ENCODE data around the gene MYO1C.
"Not testable (repeated sequence)": the region's sequence is repeated elsewhere in the genome, so short reads cannot be mapped to it uniquely, and the experiment has no call there.

The MYO1C gene

DNA sequence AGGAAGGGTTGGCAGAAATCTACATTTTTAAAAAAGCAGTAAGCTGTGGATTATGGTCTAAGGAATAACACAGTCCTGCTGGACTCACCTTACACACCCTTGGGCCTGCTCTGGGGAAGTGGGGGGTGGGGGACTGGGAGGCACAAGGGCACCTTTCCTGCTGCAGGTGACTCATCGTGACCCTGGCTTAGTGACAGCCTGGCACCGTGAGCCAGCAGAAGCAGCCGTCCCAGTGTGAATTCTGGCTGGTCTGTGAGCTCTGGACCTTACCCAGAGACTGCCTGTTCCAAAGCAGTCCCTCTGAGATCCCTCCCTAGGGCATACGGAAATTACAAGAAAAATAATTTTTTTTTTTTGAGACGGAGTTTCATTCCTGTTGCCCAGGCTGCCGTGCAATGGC, 32.3 kb downstream of the MYO1C start:
- no peak for DNase-seq

DNA sequence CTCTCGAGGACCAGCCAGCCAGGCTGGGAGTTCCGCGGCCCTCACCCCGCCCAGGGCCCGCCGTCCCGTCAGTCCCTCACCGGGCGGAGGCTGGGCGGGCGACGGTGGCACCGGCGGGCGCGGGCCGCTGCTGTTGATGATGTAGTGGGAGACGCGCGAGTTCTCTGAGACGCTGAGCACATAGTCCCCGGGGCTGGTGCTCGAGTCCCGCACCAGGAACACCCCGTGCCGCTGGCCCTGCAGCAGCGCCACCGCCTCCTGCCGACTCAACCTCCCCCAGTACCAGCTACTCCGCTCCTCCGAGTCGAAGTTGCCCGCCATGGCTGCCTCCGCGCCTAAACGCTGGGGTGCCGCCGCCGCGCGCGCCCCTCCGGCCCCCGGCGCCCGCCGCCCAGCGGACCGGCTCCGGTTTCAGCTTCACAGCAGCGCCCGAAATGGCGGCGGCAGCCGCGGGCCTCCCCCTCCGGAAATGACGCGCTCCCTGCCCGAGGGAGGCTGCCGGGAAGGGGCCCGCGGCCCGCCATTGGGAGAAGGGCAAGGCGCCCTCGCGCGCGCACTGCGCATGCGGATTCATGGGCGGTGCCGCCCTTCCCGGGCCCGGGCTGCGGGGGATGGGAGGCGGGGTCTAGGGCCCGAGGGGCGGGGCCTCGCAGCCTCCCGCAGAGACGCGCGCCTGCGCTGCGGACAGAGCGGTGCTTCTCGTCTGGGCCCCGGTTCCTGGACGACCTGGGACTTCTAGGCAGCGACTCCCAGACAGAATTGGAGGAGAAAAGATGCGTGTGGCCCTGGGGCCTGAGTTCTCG, 36.5 kb downstream of the MYO1C start, which contains the start of gene CRK:
TSS of gene CRK (minus strand) at position 436 of the 803 bp plus-strand sequence. CDS start at position 321, 115 bp downstream.
- DNase-seq: peak; percentile 94

DNA sequence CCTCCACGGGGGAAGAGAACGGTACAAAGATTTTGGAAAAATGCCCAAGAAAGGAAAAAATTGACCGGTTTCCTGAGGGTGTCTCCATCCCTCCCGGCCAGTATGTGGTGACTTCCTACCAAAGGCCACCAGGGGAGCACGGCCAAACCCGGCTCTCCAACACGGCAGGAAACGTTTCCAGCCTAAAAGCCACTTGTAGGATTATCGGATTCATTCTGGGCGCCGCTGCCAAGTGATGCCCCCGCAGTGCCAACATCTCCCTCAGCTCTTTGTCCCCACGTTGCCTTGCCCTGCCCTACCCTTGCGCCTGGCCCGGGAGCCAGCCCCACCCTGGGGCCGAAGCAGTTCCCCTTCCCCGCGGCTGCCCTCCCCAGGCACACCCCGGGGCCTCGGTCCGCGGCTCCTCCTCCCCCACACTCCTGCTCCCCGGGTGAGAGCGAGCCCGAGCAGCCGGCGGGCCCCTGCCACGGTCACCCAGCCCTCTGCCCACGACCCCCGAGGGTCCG, 37.1 kb downstream of the MYO1C start:
- DNase-seq: peak; percentile 55

DNA sequence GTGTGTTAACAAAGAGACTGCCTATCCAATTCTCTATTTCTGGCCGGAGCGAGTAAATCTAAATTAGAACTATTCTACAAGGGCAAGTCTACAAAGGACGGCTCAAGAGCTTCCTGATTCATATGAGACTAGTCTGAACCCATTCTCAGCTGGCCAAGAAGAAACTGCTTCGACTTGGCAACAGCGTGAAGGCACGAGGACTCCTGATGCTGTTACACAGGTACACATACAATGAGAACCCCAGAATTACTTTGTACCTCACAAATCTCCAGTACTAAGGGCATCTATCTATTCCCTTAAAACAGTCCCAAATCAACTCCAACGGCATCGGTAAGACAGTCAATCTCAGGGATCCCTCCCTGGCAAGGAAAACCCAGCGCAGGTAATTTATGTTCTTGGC, 37.9 kb downstream of the MYO1C start:
- no peak for DNase-seq

DNA sequence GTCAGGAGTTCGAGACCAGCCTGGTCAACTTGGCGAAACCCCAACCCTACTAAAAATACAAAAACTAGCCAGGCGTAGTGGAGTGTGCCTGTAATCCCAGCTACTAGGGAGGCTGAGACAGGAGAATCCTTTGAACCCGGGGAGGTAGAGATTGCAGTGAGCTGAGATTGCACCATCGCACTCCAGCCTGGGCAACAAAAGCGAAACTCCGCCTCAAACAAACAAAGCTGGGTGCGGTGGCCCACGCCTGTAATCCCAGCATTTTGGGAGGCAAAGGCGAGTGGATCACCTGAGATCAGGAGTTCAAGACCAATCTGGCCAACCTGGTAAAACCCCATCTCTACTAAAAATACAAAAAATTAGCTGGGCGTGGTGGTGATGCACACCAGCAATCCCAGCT, 38.8 kb downstream of the MYO1C start:
- DNase-seq: not testable (repeated sequence)

DNA sequence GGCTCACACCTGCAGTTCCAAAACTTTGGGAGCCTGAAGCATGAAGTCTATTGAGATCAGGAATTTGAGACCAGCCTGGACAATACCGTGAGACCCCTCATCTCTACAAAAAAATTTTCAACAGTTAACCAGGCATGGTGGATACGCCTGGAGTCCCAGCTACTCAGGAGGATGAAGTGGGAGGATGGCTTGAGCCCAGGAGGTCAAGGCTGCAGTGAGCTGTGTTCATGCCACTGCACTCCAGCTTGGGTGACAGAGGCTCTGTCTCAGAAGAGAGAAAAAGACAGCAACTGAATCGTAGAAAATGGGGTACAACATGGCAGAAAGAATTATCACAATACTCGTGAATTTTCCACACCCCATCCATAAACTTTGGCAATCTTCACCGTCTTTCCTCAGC, 39.6 kb downstream of the MYO1C start:
- no peak for DNase-seq

DNA sequence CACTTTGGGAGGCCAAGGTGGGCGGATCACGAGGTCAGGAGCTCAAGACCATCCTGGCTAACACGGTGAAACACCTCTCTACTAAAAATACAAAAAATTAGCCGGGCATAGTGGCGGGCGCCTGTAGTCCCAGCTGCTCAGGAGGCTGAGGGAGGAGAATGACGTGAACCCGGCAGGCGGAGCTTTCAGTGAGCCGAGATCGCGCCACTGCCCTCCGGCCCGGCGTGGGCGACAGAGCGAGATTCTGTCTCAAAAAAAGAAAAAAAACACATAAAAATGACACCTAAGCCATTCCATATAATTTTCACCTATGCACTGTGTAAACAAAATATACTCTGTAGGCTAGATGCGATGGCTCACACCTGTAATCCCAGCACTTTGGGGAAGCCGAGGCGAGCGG, 42.2 kb downstream of the MYO1C start:
- DNase-seq: not testable (repeated sequence)

DNA sequence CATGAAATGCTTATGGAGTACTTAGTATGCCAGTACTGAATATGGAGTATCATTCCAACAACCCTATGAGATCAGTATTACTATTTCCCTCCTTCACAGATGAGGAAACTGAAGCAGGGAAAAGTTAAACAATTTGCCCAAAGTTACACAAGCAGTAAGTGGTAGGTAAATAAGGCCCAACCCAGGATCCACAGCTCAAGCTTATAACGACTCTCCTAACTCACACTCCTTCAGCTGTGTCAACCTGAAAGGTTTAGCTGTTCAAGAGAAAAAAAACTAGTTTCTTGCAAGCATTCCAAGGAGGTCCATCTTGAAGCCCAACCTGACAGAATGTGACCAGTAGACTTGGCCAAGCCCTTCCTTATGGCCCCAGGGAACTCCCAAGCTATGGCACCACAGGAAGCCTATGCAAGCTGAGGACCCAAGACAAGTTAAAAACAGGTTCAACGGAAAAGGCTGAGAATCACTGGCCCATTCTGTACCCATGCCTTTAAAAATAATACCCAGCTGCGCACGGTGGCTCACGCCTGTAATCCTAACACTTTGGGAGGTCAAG, 43.0 kb downstream of the MYO1C start:
- no peak for DNase-seq

DNA sequence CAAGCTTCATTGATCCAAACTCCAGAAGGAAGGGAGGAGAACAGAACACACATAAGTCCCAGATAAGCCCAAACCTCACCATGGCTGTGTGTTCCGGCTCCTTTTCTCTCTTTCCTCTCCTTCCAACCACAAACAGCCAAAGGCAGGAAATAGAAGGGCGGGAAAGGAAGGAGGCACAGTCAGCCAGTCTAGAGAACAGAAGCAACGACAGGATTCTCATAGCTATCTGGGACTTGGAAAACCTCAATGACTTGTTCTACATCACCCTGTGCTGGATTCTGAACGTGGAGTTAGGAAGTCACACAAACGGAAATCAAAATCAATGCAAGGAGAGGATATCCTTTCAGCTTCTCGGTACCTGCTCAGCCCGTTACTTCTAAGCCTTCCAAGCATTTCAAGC, 45.4 kb downstream of the MYO1C start:
- no peak for DNase-seq

DNA sequence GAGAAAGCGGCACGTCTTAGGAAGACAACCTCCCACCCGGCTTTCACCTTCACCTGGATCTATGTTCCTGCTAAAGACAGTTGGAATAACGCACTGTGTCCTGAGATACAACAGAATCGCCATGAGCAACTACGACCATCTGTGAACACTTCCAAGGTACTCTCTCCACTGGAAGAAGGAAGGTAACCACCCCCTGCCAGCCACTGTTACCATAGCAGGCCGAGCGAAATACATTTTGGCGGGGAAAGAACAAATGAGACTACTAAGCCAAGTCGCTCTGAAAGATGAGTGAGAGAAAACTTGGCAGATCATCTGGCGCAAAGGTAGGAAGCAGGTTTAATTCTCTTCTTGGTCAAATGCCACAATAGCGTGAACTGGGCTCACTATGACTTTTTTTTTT, 46.3 kb downstream of the MYO1C start:
- no peak for DNase-seq

DNA sequence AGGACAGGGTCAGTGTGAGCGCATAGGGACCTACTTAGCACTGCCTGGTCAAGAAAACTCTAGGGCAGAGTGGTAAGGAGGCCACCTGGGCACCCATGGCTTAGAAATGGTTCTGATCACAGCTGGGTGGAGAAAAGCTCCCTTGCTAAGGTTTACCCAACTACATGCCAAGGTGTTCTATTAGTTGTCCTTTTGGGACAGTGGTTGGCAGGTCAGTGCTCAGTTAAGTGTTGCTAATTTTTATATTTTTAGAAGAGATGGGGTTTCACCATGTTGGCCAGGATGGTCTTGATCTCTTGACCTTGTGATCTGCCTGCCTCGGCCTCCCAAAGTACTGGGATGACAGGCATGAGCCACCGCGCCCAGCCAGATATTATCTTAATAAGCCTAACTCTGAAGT, 46.8 kb downstream of the MYO1C start:
- DNase-seq: not testable (repeated sequence)

DNA sequence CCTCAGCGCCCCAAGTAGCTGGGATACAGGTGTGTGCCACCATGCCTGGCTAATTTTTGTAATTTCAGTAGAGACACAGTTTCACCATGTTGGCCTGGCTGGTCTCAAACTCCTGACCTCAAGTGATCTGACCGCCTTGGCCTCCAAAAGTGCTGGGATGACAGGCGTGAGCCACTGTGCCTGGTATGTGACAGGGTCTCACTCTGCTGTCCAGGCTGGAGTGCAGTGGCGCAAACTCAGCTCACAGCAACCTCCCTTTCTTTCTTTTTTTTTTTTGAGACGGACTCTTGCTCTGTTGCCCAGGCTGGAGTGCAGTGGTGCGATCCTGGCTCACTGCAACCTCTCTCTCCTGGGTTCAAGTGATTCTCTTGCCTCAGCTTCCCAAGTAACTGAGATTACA, 49.8 kb downstream of the MYO1C start:
- not testable (repeated sequence) for DNase-seq

DNA sequence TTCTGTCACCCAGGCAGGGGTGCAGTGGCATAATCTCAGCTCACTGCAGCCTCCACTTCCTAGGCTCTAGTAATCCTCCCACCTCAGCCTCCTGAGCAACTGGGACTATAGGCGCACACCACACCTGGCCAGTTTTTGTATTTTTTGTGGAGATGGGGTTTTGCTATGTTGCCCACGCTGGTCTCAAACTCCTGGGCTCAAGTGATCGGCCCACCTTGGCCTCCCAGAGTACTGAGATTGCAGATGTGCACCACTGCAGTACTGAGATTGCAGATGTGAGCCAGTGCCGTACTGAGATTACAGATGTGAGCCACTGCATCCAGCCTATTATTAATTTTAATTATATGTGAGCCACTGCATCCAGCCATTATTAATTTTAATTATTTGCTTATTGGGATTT, 50.3 kb downstream of the MYO1C start:
- DNase-seq: no peak

DNA sequence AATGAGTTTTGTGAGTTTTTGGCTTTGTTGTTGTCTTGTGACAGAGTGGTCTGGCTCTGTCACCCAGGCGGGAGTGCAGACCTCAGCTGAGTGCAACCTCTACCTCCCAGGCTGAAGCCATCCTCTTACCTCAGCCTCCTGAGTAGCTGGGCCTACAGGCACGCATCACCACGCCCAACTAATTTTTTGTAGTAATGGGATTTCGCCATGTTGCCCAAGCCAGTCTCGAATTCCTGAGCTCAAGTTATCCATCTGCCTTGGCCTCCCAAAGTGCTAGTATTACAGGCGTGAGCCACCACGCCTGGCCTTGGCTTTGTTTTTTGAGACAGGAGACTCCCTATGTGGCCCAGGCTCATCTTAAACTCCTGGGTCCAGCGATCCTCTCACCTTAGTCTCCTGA, 51.6 kb downstream of the MYO1C start:
- DNase-seq: no peak

DNA sequence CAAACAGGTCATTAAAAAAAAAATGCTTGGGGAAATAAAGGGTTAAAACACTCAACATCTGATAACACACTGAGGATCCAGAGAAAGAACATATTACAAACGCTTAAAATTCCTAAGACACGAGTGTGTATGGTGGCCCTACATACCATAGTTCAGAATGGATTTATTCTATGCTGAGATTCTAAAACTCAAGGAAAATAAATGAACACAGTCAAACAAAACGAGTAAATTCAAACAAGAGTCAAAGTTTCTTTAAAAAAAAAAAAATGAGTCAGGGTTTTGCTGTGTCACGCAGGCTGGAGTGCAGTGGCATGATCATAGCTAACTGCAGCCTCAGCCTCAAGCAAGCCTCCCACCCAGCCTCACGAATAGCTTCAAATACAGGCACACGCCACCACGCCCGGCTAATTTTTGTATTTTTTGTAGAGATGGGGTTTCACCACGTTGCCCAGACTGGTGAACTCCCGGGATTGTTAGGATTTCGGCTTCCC, 53.8 kb downstream of the MYO1C start:
- DNase-seq: no peak

DNA sequence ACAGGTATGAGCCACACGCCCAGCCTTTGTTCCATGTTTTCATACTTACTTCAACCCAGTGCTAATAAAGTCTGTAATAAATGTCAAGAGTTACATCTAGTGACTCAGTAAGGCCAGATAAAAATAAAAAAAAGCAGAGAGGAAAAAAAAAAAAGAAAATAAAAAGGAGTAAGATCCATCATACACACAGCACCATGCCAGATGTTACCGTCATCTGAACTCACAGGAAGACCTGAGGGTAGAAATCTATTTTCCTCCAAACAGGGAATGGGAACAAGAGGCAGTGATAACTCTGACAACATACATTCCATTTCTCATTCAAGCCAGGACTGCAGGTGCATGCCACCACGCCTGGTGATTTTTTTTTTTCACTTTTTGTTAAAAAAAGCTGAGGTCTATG, 57.2 kb downstream of the MYO1C start:
- no peak for DNase-seq

DNA sequence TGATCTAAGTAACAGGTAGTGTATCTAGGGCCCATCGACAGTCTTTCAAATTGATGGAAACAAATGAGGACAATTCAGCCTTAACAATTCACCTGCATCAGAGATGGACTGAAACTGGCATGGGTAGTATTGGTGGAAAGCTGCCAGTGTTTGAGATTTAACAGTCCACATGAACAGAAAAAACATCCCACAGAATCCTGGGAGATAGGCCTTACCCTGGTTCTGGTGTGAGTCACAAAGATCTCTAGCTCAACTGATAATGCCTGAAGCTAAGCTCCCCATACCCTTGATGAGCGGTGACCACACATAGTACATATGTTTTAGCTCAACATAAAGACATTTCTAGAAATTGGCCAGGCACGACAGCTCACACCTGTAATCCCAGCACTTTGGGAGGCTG, 58.3 kb downstream of the MYO1C start:
- DNase-seq: no peak

DNA sequence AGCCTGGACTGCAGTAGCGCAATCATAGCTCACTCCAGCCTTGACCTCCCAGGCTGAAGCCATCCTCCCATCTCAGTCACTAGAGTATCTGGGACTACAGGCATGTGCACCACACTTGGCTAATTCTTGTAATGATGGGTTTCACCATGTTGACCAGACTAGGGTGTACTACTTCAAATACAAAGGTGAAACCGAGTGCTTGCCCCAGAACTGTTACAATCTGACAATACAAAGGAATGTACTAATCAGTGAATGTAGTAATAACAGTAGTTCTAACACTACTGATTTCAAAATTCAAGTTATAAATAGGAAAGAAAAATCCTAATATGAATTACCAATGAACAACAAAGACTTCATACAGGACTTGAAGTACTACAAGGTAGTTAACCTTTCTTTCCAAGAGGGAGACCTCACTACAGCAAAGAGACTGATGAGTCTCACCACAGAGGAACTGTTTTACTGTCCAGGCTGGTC, 60.8 kb downstream of the MYO1C start:
- no peak for DNase-seq

DNA sequence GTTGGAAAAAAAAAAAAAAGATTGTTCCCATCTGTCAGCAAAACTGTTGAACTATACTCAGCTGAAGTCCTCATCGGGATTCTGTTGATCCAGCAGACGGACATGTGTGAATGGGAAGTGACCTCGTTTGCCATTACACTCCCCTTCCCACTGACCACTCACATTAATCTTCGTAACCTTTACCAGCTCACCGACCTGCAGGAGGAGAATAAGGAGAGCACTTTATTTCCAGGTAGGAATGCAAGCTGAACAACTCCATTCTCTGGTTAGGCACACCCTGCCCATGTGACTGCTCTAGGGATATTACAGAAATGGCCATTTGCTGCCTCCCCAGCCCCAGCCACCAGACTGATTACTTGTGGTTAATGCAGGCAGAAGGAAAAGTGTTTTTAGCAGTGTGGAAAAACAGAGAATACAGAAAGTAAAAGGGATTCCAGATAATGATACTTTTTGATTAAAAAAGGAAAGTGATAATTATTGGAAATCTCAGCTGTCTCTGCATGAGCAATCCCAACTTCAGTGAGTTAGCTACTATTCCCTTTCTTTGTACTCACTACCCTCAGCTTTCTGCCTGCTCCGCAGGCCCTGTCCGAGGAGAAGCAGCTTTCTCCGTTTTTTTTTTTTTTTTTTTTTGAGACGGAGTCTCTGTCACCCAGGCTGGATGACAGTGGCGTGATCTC, 68.9 kb downstream of the MYO1C start:
- DNase-seq: no peak

DNA sequence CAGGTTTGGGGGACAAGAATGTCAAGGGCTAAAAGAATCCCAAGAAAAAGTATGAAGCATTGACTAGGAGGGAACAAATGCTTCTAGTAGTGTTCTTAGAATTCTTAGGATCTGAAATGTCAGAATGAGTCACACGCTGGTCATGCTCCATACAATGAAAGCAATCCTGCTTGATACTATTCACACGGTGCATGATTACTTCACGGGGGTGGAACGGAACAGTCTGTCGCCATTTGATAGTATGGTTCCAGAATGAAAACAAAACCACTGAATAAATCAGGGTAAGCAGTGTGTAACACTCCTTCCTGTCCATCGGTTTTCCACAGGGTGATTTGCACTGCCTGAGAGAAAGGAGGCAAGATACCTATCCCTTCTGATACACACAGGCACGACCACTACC, 69.6 kb downstream of the MYO1C start:
- no peak for DNase-seq

DNA sequence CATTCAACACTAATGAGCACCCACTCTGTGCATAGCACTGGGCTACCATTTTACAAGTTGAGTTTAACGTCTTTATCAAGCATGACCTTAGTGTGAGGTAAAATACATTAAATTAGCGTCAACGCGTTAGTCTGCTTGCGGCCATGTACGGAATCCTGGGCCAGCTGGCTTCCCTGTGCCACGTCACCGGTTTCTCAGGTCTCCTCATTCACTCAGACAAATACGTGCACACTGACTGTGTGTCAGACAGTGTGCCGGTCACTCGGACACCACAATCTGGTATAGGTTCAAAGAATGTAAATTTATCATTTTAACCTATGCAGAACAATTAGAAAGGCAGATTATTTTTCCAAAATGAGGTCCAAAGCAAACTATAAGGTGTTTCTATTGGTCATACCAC, 71.0 kb downstream of the MYO1C start:
- no peak for DNase-seq

DNA sequence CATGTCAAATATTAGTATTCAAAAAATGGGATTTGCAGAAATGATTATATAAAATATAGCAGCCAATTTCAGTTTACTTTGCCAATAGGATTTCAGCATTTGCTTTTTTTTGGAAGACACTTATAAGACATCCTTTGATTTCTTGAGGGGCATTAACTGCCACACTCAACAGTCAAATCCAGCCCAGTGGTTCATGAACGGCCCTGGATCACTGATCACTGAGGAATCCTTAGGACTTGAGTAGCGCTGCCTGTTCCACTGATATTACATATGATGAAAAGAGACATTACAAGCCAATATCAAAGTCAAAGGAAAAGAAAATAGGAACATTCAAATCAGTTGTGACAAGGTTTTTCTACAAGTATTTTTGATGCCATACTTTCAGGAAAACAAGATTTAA, 71.5 kb downstream of the MYO1C start:
- no peak for DNase-seq

DNA sequence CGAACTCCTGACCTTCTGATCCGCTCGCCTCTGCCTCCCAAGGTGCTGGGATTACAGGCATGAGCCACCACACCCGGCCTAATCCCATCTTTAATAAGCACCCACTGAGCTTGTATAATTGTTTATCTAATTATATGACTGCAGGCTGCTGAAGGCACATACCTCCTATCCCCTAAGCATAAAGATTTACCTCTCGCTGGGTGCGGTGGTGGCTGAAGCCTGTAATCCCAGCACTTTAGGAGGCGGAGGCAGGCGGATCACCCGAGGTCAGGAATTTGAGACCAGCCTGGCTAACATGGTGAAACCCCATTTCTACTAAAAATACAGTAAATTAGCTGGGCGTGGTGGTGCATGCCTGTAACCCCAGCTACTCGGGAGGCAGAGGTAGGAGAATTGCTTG, 72.3 kb downstream of the MYO1C start:
- DNase-seq: no peak

DNA sequence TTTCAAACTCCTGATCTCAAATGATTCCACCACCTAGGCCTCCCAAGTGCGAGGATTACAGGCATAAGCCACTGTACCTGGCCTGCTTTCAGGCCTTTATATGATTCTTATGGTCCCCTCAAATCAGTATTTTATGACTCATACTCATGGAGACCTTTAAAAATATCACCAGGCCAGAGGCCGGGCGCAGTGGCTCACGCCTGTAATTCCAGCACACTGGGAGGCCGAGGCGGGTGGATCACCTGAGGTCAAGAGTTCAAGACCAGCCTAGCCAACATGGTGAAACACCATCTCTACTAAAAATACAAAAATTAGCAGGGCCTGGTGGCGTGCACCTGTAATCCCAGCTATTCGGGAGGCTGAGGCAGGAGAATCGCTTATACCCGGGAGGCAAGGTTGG, 74.0 kb downstream of the MYO1C start:
- DNase-seq: not testable (repeated sequence)
